ENCODE measurements around the gene SORBS2. TPM values are rescaled to one million over a fixed set of nuclear protein-coding genes. Genes with fewer than 3 reads are reported as not detected.

SORBS2 gene
- polyA plus RNA-seq, 1 donor from 2014 or later: 46.0 TPM

- no peaks in the 10 kb centered on the region for H3F3A ChIP-seq (ENCODE audit: insufficient read depth, low read length, poor library complexity, severe bottlenecking)
- no peak overlapping the region for H3K27ac ChIP-seq (ENCODE audit: low read length)
- H3K79me2 ChIP-seq (replicated peaks; ENCODE audit: insufficient read depth, low read length): no peaks in the 10 kb centered on the region
- H4K20me1 ChIP-seq (ENCODE audit: insufficient read depth): no peaks in the 10 kb centered on the region
- H3K4me3 ChIP-seq (ENCODE audit: low read length): no peak overlapping the region
- no peak overlapping the region for H2AFZ ChIP-seq (ENCODE audit: low read depth, low read length)
- no peaks in the 10 kb centered on the region for H3K9me3 ChIP-seq (ENCODE audit: low read length)
- H3K27me3 ChIP-seq (ENCODE audit: insufficient read depth, low read depth, low read length): no peaks in the 10 kb centered on the region
- no peaks in the 10 kb centered on the region for H3K36me3 ChIP-seq (ENCODE audit: insufficient read depth, low read length)
- no peaks in the 10 kb centered on the region for H3K9me2 ChIP-seq (ENCODE audit: insufficient read depth, low read length)
- TF ChIP-seq CTCF (IDR thresholded peaks at IDR 0.05; ENCODE audit: poor library complexity, severe bottlenecking) (no peak), SMC3 (conservative IDR thresholded peaks at IDR 0.05; ENCODE audit: poor library complexity) (no peak)
- H3K9ac ChIP-seq (ENCODE audit: low read length): no peak overlapping the region
- no peak overlapping the region for H3K4me2 ChIP-seq (ENCODE audit: low read length)
Measured at GRCh38 chr4:185778307-185778706, 33.7 kb downstream of the SORBS2 start.

- no peak for TF ChIP-seq EZH2 (IDR thresholded peaks at IDR 0.05; ENCODE audit: borderline replicate concordance, insufficient read depth, low read length, poor library complexity, severe bottlenecking)
- no peak for TF ChIP-seq CTCF (IDR thresholded peaks at IDR 0.05; ENCODE audit: poor library complexity, severe bottlenecking)
- TF ChIP-seq RAD21 (conservative IDR thresholded peaks at IDR 0.05): no peak
- TF ChIP-seq EP300 (conservative IDR thresholded peaks at IDR 0.05; ENCODE audit: poor library complexity, severe bottlenecking): no peak
- TF ChIP-seq SMC3 (conservative IDR thresholded peaks at IDR 0.05; ENCODE audit: poor library complexity): no peak
- no peak for TF ChIP-seq TAF1 (IDR thresholded peaks at IDR 0.05; ENCODE audit: low read depth)
- TF ChIP-seq MXI1 (conservative IDR thresholded peaks at IDR 0.05; ENCODE audit: poor library complexity, severe bottlenecking): no peak
- TF ChIP-seq POLR2AphosphoS5 (IDR thresholded peaks at IDR 0.05): no peak
- TF ChIP-seq REST (IDR thresholded peaks at IDR 0.05; ENCODE audit: borderline replicate concordance): no peak
- Histone ChIP-seq H3K36me3 (ENCODE audit: insufficient read depth, low read length) (no peaks in the 10 kb centered on the region), H2AFZ (ENCODE audit: low read depth, low read length) (no peak overlapping the region), H3K9ac (ENCODE audit: low read length) (no peak overlapping the region), H3K4me3 (ENCODE audit: low read length) (no peak overlapping the region), H4K20me1 (ENCODE audit: insufficient read depth) (no peaks in the 10 kb centered on the region), H3K9me3 (ENCODE audit: low read length) (no peaks in the 10 kb centered on the region), H3F3A (ENCODE audit: insufficient read depth, low read length, poor library complexity, severe bottlenecking) (no peaks in the 10 kb centered on the region), H3K79me2 (replicated peaks; ENCODE audit: insufficient read depth, low read length) (peaks cover 4% of the 10 kb centered on the region), H3K9me2 (ENCODE audit: insufficient read depth, low read length) (no peaks in the 10 kb centered on the region), H3K4me2 (ENCODE audit: low read length) (no peak overlapping the region), H3K27me3 (ENCODE audit: insufficient read depth, low read depth, low read length) (no peaks in the 10 kb centered on the region), H3K27ac (ENCODE audit: low read length) (no peak overlapping the region)
Measured at GRCh38 chr4:185775792-185776555, 36.0 kb downstream of the SORBS2 start.
